K562 (cell line): ENCODE results near the gene RNF215. TPM values are rescaled to one million over a fixed set of nuclear protein-coding genes. Genes with fewer than 3 reads are reported as not detected.

Experiments used
- ATAC-seq: fragments of 200-7000 bp; cut with Tn5 transposase; 3 replicates; pipeline ENCODE4 v1.9.1; 2020; ENCODE audit warnings: moderate library complexity
- BruUV-seq: library from RNA; stranded (reverse); fragments of 400-500 nt; replicated peaks from 2 replicates; lab custom pipeline; 2021; lab: Mats Ljungman, UMichigan
- CTCF ChIA-PET: fragments of 300-600 bp; formaldehyde crosslinking; extraction: SDS; loops from one replicate; lab custom pipeline; 2021; ENCODE audit warnings: low intra/inter-chr PET ratio; lab: Yijun Ruan, JAX
- POLR2A ChIA-PET: fragments of 300-600, 350-650 bp; sonication (Branson Sonifier 250); formaldehyde crosslinking; extraction: SDS; loops from one replicate; lab custom pipeline; 2021; ENCODE audit warnings: antibody characterized with exemption, inconsistent platforms; lab: Yijun Ruan, JAX
- DNase-seq, 4 experiments: peaks; one replicate each; pipeline versions ENCODE4 v3.0.0 to v3.0.0-alpha.2; 2011 to 2018; ENCODE audit warnings: low spot score in 3 of 4, mixed read lengths in 3 of 4; ENCODE audit errors: extremely low read depth in 1 of 4
- FAIRE-seq: peaks from 2 replicates; lab custom pipeline; 2011; peaks lifted over from hg19 to GRCh38; lab: Jason Lieb, UNC
- H2AFZ ChIP-seq: 2 replicates; pipeline ENCODE4 v1.6.0; 2011; ENCODE audit warnings: low read depth, low read length, control low read depth, inconsistent platforms
- H3K27ac ChIP-seq: fragments of 200-600 bp; 3 replicates; pipeline ENCODE4 v1.8.0; 2011; ENCODE audit warnings: low read depth, mild to moderate bottlenecking, control low read depth, inconsistent platforms, low read length, moderate library complexity, mixed read lengths; ENCODE audit errors: extremely low read depth
- H3K27me3 ChIP-seq, 2 experiments: fragments of 300-600 bp in 1 of 2; 2 replicates in 1 of 2; 3 replicates in 1 of 2; pipeline versions ENCODE4 v1.6.0 to v1.8.0; 2011; ENCODE audit warnings: inconsistent platforms in 2 of 2, low read length in 2 of 2, mild to moderate bottlenecking in 1 of 2, mixed read lengths in 1 of 2, moderate library complexity in 1 of 2; ENCODE audit not compliant: control insufficient read depth in 2 of 2, insufficient read depth in 2 of 2
- H3K36me3 ChIP-seq: fragments of 300-600 bp; 3 replicates; pipeline ENCODE4 v1.8.0; 2011; ENCODE audit warnings: mild to moderate bottlenecking, low read length, inconsistent platforms; ENCODE audit not compliant: control insufficient read depth, insufficient read depth
- H3K4me1 ChIP-seq, 2 experiments: fragments of 200-600 bp in 1 of 2; replicated peaks in 1 of 2; 2 replicates in 1 of 2; 3 replicates in 1 of 2; pipeline versions ENCODE4 v1.5.1 to v1.8.0; 2011; ENCODE audit warnings: inconsistent platforms in 2 of 2, low read length in 2 of 2, mild to moderate bottlenecking in 1 of 2, mixed read lengths in 1 of 2, moderate library complexity in 1 of 2; ENCODE audit not compliant: control insufficient read depth in 2 of 2, insufficient read depth in 2 of 2
- H3K4me2 ChIP-seq: 2 replicates; pipeline ENCODE4 v1.6.1; 2011; ENCODE audit warnings: low read length, control low read depth, inconsistent platforms, mixed read lengths; ENCODE audit not compliant: insufficient read depth
- H3K4me3 ChIP-seq: fragments of 200-600 bp; sonication (generic), shearing (Covaris generic); 2 replicates; pipeline ENCODE4 v1.5.1; 2016; ENCODE audit warnings: control low read depth, inconsistent platforms
- H3K79me2 ChIP-seq: fragments of 200-600 bp; 3 replicates; pipeline ENCODE4 v1.8.0; 2011; ENCODE audit warnings: low read length, inconsistent platforms; ENCODE audit not compliant: control insufficient read depth, insufficient read depth
- H3K9ac ChIP-seq, 2 experiments: 2 replicates each; pipeline versions ENCODE4 v1.6.0 to v1.6.1; 2011; ENCODE audit warnings: low read depth in 2 of 2, low read length in 2 of 2, control low read depth in 1 of 2, inconsistent platforms in 1 of 2, mild to moderate bottlenecking in 1 of 2, mixed read lengths in 1 of 2; ENCODE audit not compliant: insufficient read depth in 1 of 2
- H3K9me1 ChIP-seq: one replicate; pipeline ENCODE4 v1.6.0; 2011; ENCODE audit warnings: inconsistent platforms, mild to moderate bottlenecking, low read length, moderate library complexity; ENCODE audit not compliant: control insufficient read depth, insufficient read depth
- H3K9me3 ChIP-seq: replicated peaks from 2 replicates; pipeline ENCODE4 v1.5.1; 2011; ENCODE audit warnings: low read depth, low read length, inconsistent platforms; ENCODE audit not compliant: control insufficient read depth, insufficient read depth
- H4K20me1 ChIP-seq: replicated peaks from 2 replicates; pipeline ENCODE4 v1.6.1; 2011; ENCODE audit warnings: low read length, inconsistent platforms, mixed read lengths; ENCODE audit not compliant: control insufficient read depth, insufficient read depth
- HNRNPK ChIP-seq: fragments of 200-400 bp; formaldehyde crosslinking; IDR thresholded peaks from one replicate; pipeline ENCODE4 v1.6.1; 2018; ENCODE audit warnings: mild to moderate bottlenecking, low read depth, low read length; ENCODE audit not compliant: poor library complexity, severe bottlenecking
- KLF13 ChIP-seq: fragments of 450-650 bp; IDR thresholded peaks from 2 replicates; pipeline ENCODE4 v1.6.1; 2016; ENCODE audit warnings: missing genetic modification characterization, low read depth, mild to moderate bottlenecking, missing compliant biosample characterization, moderate library complexity, borderline replicate concordance
- NR3C1 ChIP-seq: sonication (generic); formaldehyde crosslinking; IDR thresholded peaks from 2 replicates; pipeline ENCODE4 v1.8.1; 2022; ENCODE audit warnings: missing genetic modification reagents
- PHF20 ChIP-seq: fragments of 450-650 bp; IDR thresholded peaks from 2 replicates; pipeline ENCODE4 v1.6.1; 2018; ENCODE audit not compliant: partially characterized antibody
- POLR2H ChIP-seq: IDR thresholded peaks from 2 replicates; pipeline ENCODE4 v1.6.1; 2016; ENCODE audit warnings: missing genetic modification characterization, low read depth, mild to moderate bottlenecking, control low read depth, missing compliant biosample characterization, moderate library complexity
- RBFOX2 ChIP-seq: fragments of 200-400 bp; formaldehyde crosslinking; IDR thresholded peaks from 2 replicates; pipeline ENCODE4 v1.6.1; 2017; ENCODE audit warnings: low read depth, mild to moderate bottlenecking, low read length, moderate library complexity
- SOX6 ChIP-seq: fragments of 450-650 bp; IDR thresholded peaks from 2 replicates; pipeline ENCODE4 v1.6.1; 2014; ENCODE audit warnings: mild to moderate bottlenecking
- ZFPM2 ChIP-seq: fragments of 250-450 bp; sonication (Bioruptor Pico); IDR thresholded peaks from 2 replicates; pipeline ENCODE4 v1.5.1; 2022; ENCODE audit warnings: mild to moderate bottlenecking
- WGBS: fragments of 100-300 bp; shearing (Covaris generic); methylation state at CpG from one replicate; pipeline ENCODE4 v1.1.6; 2016; ENCODE audit warnings: low coverage, mixed read lengths; ENCODE audit not compliant: insufficient coverage; ENCODE audit errors: missing lambda C conversion rate; 5-methylcytosine and 5-hydroxymethylcytosine counted together
- in situ Hi-C: fragments of 300-500 bp; cut with MboI; formaldehyde crosslinking; loops from 4 replicates; pipeline ENCODE4 v1.15.0; 2018; ENCODE audit warnings: inconsistent platforms, mixed read lengths
- intact Hi-C: fragments of 100-400 bp; cut with micrococcal nuclease; formaldehyde crosslinking; loops from 2 replicates; pipeline ENCODE4 v1.14.2; 2022
- polyA plus RNA-seq, 8 experiments: library from polyadenylated mRNA; depleted of rRNA in 4 of 8; stranded (reverse) in 5 of 8; unstranded in 3 of 8; fragments of >200 nt; fragmentation: Nextera tagmentation in 2 of 8; fragmentation: Illumina TruSeq in 1 of 8; extraction: Ambion mirVana in 2 of 8; extraction: Trizol in 1 of 8; gene quantifications; 2 replicates each; pipeline versions ENCODE4 v1.2.1 to v1.2.3, GENCODE V29; 2011 to 2014; ENCODE audit warnings: inconsistent platforms in 1 of 8, missing spikeins in 1 of 8
- total RNA-seq, 7 experiments: library from RNA; depleted of rRNA in 6 of 7; stranded (reverse); fragments of >200 nt in 6 of 7; fragmentation: Illumina TruSeq in 2 of 7; extraction: Trizol in 2 of 7; gene quantifications; 2 replicates each; pipeline versions ENCODE4 v1.2.1 to v1.2.3, GENCODE V29; 2011 to 2021; ENCODE audit warnings: low replicate concordance in 1 of 7
- TF ChIP-seq, protein P1 (sequence below), 2 experiments: fragments of 450-650 bp; IDR thresholded peaks; 2 replicates each; pipeline ENCODE4 v1.6.1; 2018; ENCODE audit warnings: mild to moderate bottlenecking in 2 of 2, low read depth in 1 of 2; ENCODE audit not compliant: partially characterized antibody in 2 of 2
- TF ChIP-seq, protein P2 (sequence below): fragments of 250-450 bp; sonication (Bioruptor Pico); IDR thresholded peaks from 2 replicates; pipeline ENCODE4 v1.5.0; 2021; ENCODE audit warnings: mild to moderate bottlenecking, moderate library complexity
- TF ChIP-seq, protein P3 (sequence below): fragments of 250-450 bp; sonication (Bioruptor Pico); IDR thresholded peaks from 2 replicates; pipeline ENCODE4 v1.8.0; 2022; ENCODE audit warnings: moderate library complexity, mild to moderate bottlenecking, inconsistent platforms

RNF215 gene
- total and polyA plus RNA-seq, 9 of the 15 experiments (the other 6 are each of a cell fraction or from before 2014, with no cell fraction given) = 0.08 to 9.8 (median 2.7) TPM

DNA sequence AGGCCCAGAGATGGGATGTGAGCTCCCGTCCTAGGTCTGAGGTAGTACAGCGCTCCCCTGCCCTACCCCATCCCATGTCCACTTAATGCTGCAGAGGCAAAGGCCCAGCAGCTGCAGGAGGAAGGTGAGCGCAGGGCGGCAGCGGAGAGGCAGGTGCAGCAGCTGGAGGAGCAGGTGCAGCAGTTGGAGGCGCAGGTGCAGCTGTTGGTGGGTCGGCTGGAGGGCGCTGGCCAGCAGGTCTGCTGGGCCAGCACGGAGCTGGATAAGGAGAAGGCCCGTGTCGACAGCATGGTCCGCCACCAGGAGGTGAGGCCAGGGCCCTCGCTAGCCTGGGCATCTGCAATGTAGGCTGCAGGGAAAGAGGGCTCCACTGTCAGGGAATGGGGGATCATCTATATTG is 15.2 kb downstream of the RNF215 start:
- WGBS = 40% methylated on average over 12 of the region's 13 CpGs
- H3K4me1 ChIP-seq = peaks cover 0 to 15% of the 10 kb centered on the region in 2 experiments; a peak in 2 of 5 replicates
- in situ Hi-C loops = no loop called here
- TF ChIP-seq RBFOX2 (no peak), HNRNPK (no peak), POLR2H (tag) (no peak), SOX6 (no peak), NR3C1 (no peak), KLF13 (no peak), PHF20 (no peak), ZFPM2 (no peak)
- TF ChIP-seq, protein P1, sequence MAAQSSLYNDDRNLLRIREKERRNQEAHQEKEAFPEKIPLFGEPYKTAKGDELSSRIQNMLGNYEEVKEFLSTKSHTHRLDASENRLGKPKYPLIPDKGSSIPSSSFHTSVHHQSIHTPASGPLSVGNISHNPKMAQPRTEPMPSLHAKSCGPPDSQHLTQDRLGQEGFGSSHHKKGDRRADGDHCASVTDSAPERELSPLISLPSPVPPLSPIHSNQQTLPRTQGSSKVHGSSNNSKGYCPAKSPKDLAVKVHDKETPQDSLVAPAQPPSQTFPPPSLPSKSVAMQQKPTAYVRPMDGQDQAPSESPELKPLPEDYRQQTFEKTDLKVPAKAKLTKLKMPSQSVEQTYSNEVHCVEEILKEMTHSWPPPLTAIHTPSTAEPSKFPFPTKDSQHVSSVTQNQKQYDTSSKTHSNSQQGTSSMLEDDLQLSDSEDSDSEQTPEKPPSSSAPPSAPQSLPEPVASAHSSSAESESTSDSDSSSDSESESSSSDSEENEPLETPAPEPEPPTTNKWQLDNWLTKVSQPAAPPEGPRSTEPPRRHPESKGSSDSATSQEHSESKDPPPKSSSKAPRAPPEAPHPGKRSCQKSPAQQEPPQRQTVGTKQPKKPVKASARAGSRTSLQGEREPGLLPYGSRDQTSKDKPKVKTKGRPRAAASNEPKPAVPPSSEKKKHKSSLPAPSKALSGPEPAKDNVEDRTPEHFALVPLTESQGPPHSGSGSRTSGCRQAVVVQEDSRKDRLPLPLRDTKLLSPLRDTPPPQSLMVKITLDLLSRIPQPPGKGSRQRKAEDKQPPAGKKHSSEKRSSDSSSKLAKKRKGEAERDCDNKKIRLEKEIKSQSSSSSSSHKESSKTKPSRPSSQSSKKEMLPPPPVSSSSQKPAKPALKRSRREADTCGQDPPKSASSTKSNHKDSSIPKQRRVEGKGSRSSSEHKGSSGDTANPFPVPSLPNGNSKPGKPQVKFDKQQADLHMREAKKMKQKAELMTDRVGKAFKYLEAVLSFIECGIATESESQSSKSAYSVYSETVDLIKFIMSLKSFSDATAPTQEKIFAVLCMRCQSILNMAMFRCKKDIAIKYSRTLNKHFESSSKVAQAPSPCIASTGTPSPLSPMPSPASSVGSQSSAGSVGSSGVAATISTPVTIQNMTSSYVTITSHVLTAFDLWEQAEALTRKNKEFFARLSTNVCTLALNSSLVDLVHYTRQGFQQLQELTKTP (IDR thresholded peaks at IDR 0.05; ENCODE audit: low read depth in 1 of 2, partially characterized antibody in 2 of 2) = no peak
- TF ChIP-seq, protein P2, sequence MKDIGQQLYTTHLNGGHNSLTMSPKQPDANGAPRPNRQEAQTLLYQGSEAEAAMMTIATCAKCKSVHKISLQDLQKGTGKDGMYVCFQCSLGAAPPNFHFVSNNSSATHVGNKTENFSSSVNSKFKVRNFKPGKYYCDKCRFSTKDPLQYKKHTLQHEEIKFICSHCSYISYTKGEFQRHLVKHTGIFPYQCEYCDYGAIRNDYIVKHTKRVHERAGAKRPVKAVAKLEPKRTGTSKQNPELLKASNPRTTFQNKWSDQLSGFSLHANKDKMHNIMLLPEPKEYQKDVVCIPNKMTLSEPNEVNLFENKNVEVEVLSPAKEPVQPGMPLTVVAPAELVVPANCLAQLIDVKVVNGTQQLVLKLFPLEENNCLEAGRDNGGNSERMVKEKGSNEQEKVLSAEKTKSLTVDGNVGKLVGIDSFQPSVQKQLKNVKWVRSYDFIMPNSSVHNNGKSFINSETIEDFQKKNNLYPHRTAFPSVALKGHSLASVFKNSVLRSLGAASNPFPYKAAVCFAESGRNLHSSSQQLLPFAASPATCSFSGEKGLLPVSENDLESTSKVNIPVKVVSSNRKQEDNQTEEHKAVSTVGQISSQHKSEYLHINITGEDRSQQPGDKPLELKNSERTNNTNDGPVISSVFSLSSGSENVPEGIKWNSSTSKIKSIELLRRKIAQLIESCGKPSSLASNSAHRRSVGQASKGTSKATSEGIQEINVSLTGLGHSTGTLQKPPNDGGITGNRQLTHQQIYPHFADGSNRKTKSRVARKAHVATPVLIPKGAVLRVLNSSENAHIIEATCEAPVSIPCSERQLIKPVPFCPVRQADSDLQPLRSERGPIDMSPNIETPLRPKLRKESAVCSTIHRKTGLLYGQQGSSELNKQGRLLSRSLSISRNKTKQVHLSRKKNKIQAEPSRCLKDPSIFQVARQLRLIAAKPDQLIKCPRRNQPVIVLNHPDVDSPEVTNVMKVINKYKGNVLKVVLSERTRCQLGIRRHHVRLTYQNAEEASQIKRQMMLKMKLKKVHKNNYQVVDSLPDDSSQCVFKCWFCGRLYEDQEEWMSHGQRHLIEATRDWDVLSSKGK (CRISPR knock-in tag) = no peak
- TF ChIP-seq, protein P3, sequence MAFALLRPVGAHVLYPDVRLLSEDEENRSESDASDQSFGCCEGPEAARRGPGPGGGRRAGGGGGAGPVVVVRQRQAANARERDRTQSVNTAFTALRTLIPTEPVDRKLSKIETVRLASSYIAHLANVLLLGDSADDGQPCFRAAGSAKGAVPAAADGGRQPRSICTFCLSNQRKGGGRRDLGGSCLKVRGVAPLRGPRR (CRISPR knock-in tag) = no peak

More for the DNA sequence above, 15.2 kb downstream of the RNF215 start:
- ChIA-PET CTCF (no interaction called here), POLR2A (interaction anchor here (0.6 to 2.4 kb wide), 2 partner anchors 10 to 13 kb away, joined by 3 to 9 read pairs; no protein-coding TSS in a partner anchor)
- Histone ChIP-seq H2AFZ (no peak overlapping the region), H3K27me3 (no peaks in the 10 kb centered on the region; a peak in 1 of 5 replicates), H3K9me1 (no peaks in the 10 kb centered on the region), H3K79me2 (no peaks in the 10 kb centered on the region), H3K4me3 (no peak overlapping the region), H3K9ac (no peak overlapping the region), H3K27ac (no peak overlapping the region), H3K4me2 (no peak overlapping the region), H4K20me1 (no peaks in the 10 kb centered on the region), H3K36me3 (no peaks in the 10 kb centered on the region), H3K9me3 (no peaks in the 10 kb centered on the region)
- intact Hi-C loops = no loop called here
- no TSS peak for BruUV-seq
- ATAC-seq (no peak), FAIRE-seq (no peak), DNase-seq (no peak)
